OCI-LY7 (cell line): ENCODE results near the gene STPG3. TPM values are rescaled to one million over a fixed set of nuclear protein-coding genes. Genes with fewer than 3 reads are reported as not detected.

Experiments used
- BruUV-seq: library from RNA; stranded (reverse); fragments of 400-500 nt; replicated peaks from 2 replicates; lab custom pipeline; 2021; lab: Mats Ljungman, UMichigan
- CTCF ChIA-PET: fragments of 300-600 bp; sonication (Branson Sonifier 250); formaldehyde crosslinking; loops from one replicate; lab custom pipeline; 2022; ENCODE audit warnings: antibody characterized with exemption; ENCODE audit not compliant: unreplicated experiment; lab: Charles Lee
- POLR2A ChIA-PET: fragments of 300-600 bp; sonication (Branson Sonifier 250); formaldehyde crosslinking; loops from one replicate; lab custom pipeline; 2022; ENCODE audit warnings: antibody characterized with exemption; lab: Charles Lee
- DNase-seq: peaks from one replicate; pipeline ENCODE4 v3.0.0-alpha.2; 2015; ENCODE audit warnings: low spot score
- H2AFZ ChIP-seq: fragments of 200-600 bp; sonication (generic), shearing (Covaris generic); 2 replicates; pipeline ENCODE4 v1.6.1; 2014; ENCODE audit warnings: mild to moderate bottlenecking, antibody characterized with exemption, low read length, moderate library complexity
- H3K27ac ChIP-seq: fragments of 200-600 bp; sonication (generic); 2 replicates; pipeline ENCODE4 v1.5.1; 2014; ENCODE audit warnings: mixed run types, low read depth, mild to moderate bottlenecking, moderate library complexity, low read length, inconsistent platforms; ENCODE audit not compliant: poor library complexity, severe bottlenecking
- H3K36me3 ChIP-seq: fragments of 200-600 bp; sonication (generic); 2 replicates; pipeline ENCODE4 v1.6.1; 2014; ENCODE audit warnings: mild to moderate bottlenecking, antibody characterized with exemption, low read length, moderate library complexity, mixed read lengths; ENCODE audit not compliant: insufficient read depth
- H3K4me1 ChIP-seq: fragments of 200-600 bp; sonication (generic); 2 replicates; pipeline ENCODE4 v1.5.1; 2014; ENCODE audit warnings: mild to moderate bottlenecking, low read length; ENCODE audit not compliant: insufficient read depth, poor library complexity, severe bottlenecking
- H3K4me2 ChIP-seq: fragments of 200-600 bp; sonication (generic); 2 replicates; pipeline ENCODE4 v1.6.1; 2014; ENCODE audit warnings: mild to moderate bottlenecking, low read length
- H3K4me3 ChIP-seq: fragments of 200-600 bp; sonication (generic); 2 replicates; pipeline ENCODE4 v1.5.1; 2014; ENCODE audit warnings: mild to moderate bottlenecking, low read depth, low read length; ENCODE audit not compliant: poor library complexity, severe bottlenecking
- H3K79me2 ChIP-seq: fragments of 200-600 bp; sonication (generic); 2 replicates; pipeline ENCODE4 v1.6.1; 2016; ENCODE audit warnings: low read depth, mild to moderate bottlenecking, low read length, moderate library complexity, mixed read lengths; ENCODE audit not compliant: insufficient read depth
- H3K9me2 ChIP-seq: fragments of 200-600 bp; sonication (generic); 2 replicates; pipeline ENCODE4 v1.6.1; 2016; ENCODE audit warnings: mild to moderate bottlenecking, low read length, mixed read lengths; ENCODE audit not compliant: insufficient read depth
- H3K9me3 ChIP-seq: fragments of 200-600 bp; sonication (generic); 2 replicates; pipeline ENCODE4 v1.6.1; 2014; ENCODE audit warnings: mild to moderate bottlenecking, mixed run types, low read length, mixed read lengths
- H4K20me1 ChIP-seq: fragments of 200-600 bp; sonication (generic); 2 replicates; pipeline ENCODE4 v1.6.1; 2014; ENCODE audit warnings: mild to moderate bottlenecking, antibody characterized with exemption, low read length, moderate library complexity, mixed read lengths; ENCODE audit not compliant: insufficient read depth
- EZH2phosphoT487 ChIP-seq: fragments of 200-600 bp; sonication (generic); IDR thresholded peaks from 2 replicates; pipeline ENCODE4 v1.6.1; 2018; ENCODE audit warnings: low read depth, borderline replicate concordance, mild to moderate bottlenecking, mixed run types, antibody characterized with exemption, low read length, moderate library complexity, mixed read lengths
- intact Hi-C: fragments of 100-400 bp; cut with micrococcal nuclease; formaldehyde crosslinking; loops from one replicate; pipeline ENCODE4 v1.10.0; 2022; ENCODE audit not compliant: unreplicated experiment
- total RNA-seq, 2 experiments: library from RNA; depleted of rRNA in 1 of 2; stranded (reverse); fragments of >200 nt in 1 of 2; shearing (Covaris generic) in 1 of 2; gene quantifications; 2 replicates each; pipeline ENCODE4 v1.2.3, GENCODE V29; 2014 to 2022
- TF ChIP-seq, protein P1 (sequence below): fragments of 200-600 bp; sonication (generic); conservative IDR thresholded peaks from 2 replicates; pipeline ENCODE4 v1.5.1; 2014; ENCODE audit warnings: mild to moderate bottlenecking, antibody characterized with exemption, low read length, moderate library complexity, mixed read lengths

The STPG3 gene
- total RNA-seq, 2 experiments from 2014 or later, result 0.73 to 2.7 TPM

DNA sequence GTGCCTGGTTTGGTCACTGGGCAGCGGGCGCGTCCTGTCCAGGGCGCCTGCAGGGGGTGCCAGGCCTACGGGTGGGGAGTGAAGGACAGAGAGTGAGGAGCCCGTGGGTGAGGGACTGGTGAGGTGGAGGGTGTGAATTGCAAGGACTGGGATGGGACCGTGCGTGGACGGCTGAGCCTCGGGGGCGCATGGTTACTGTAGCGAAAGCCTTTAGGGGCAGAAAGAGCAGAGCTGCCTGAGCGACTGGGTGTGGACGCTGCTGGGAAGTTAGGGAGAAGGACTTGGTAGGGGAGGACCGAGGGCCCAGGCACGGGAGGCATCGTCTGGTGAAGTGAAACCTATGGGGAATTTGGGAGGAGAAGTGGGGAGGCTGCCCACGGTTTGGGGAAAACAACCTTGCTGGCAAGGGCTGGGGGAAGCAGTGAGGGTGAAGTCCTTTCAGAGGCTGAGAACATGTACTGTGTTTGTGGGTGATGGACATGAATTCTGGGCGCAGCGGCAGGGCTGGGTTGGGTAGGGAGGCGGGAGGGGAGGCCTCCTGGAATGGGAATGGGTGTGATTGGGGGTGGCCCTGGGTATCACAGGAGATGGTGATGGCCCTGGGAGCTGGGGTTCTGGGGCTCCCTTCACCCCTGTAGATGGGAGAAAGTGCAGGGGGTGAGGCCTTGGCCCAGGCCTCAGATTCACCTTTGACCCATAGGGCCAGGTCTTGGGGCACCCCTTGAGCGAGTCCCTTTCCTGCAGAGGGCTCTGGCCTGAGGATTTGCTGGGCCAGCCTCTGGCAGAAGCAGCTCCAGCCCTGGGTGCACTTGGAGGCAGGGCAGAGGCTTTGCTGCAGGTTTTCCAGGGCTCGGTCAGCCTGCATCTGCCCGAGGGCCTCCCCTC lies 24.7 kb downstream of the STPG3 start:
- Histone ChIP-seq H3K4me1 (peaks cover 65% of the 10 kb centered on the region), H3K9me3 (no peaks in the 10 kb centered on the region), H3K9me2 (no peaks in the 10 kb centered on the region), H3K79me2 (no peaks in the 10 kb centered on the region), H2AFZ (no peak overlapping the region), H4K20me1 (no peaks in the 10 kb centered on the region), H3K36me3 (peaks cover 22% of the 10 kb centered on the region; the same call in 1 of the 2 replicates), H3K27ac (peak overlapping the region; percentile 77), H3K4me3 (peak overlapping the region; percentile 69), H3K4me2 (peak overlapping the region; percentile 81)
- DNase-seq, result no peak
- TF ChIP-seq, protein P1, sequence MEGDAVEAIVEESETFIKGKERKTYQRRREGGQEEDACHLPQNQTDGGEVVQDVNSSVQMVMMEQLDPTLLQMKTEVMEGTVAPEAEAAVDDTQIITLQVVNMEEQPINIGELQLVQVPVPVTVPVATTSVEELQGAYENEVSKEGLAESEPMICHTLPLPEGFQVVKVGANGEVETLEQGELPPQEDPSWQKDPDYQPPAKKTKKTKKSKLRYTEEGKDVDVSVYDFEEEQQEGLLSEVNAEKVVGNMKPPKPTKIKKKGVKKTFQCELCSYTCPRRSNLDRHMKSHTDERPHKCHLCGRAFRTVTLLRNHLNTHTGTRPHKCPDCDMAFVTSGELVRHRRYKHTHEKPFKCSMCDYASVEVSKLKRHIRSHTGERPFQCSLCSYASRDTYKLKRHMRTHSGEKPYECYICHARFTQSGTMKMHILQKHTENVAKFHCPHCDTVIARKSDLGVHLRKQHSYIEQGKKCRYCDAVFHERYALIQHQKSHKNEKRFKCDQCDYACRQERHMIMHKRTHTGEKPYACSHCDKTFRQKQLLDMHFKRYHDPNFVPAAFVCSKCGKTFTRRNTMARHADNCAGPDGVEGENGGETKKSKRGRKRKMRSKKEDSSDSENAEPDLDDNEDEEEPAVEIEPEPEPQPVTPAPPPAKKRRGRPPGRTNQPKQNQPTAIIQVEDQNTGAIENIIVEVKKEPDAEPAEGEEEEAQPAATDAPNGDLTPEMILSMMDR, result no peak
- no peak for TF ChIP-seq EZH2phosphoT487
- ChIA-PET CTCF (no interaction called here), POLR2A (no interaction called here)
- intact Hi-C loops, result loop anchor here (2.0 kb wide), 1 partner anchor 35 kb away; the partner anchor contains the start of gene TUBB4B
- BruUV-seq, result no TSS peak

DNA sequence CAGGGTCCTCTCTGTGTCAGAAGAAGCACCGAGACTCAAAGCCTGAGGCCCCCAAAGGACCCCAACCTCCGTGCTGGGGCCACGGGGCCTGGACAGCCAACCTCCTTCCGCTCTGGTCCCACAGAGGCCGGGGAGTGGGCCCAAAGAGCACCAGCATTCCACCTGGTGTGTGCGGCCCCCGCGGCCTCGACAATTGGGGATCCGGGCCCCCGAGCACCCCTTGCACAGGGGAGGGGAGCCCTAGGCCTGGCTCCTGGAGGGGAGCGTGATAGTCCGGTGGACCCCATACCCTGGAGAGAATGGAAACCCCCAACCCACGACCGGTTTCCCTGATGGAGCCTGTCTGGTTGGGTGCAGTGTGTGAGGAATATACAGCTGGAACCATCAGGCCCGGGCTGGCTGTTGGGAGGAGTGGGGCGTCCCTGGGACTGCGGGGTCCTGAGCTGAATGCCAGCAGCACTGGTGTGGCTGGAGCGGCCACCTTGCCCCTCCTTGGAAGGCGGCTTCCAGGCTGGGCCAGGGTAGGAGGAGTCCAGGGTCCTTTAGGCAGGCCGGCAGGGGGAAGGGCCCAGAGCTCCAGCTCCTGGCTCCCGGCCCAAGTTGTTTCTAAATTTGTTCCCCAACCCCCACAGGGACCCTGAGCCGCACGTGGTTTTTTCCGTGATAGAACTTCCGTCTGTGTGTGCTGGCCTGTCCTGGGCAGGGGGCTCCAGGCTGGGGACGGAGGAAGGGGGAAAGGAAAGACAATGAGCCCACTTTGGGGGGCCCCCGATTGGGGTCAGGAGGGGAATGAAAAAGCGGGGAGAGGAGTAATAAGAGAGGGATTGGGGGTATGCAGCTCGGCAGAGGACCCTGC lies 25.6 kb downstream of the STPG3 start:
- TF ChIP-seq EZH2phosphoT487, result no peak
- TF ChIP-seq, protein P1, result no peak
- intact Hi-C loops, result loop anchor here (1.0 to 2.0 kb wide), 2 partner anchors 8 to 36 kb away; partner anchors contain the start of gene TUBB4B
- BruUV-seq, result TSS peak; percentile 81
- ChIA-PET POLR2A (interaction anchor here (0.9 to 1.5 kb wide), 3 partner anchors 8 to 44 kb away, joined by 3 to 4 read pairs (median 3); no protein-coding TSS in a partner anchor), CTCF (interaction anchor here (0.8 kb wide), 1 partner anchor 10 kb away, joined by 7 read pairs; no protein-coding TSS in a partner anchor)
- Histone ChIP-seq H3K4me2 (peak overlapping the region; percentile 81), H3K27ac (peak overlapping the region; percentile 77), H3K9me2 (no peaks in the 10 kb centered on the region), H4K20me1 (no peaks in the 10 kb centered on the region), H3K79me2 (no peaks in the 10 kb centered on the region), H3K36me3 (peaks cover 18% of the 10 kb centered on the region; the same call in 1 of the 2 replicates), H2AFZ (no peak overlapping the region), H3K9me3 (no peaks in the 10 kb centered on the region), H3K4me1 (peaks cover 64% of the 10 kb centered on the region), H3K4me3 (peak overlapping the region; percentile 69)
- DNase-seq, result peak; percentile 53
